Head of caudate nucleus (tissue), 42 donors: ENCODE results near the gene TCF3.
"Not testable (repeated sequence)": the region's sequence is repeated elsewhere in the genome, so short reads cannot be mapped to it uniquely, and the experiment has no call there.

ENCODE experiments used
- DNase-seq, 42 donors: peaks; one replicate each; pipeline versions ENCODE4 v3.0.0 to v3.0.0-alpha.2; 2020 to 2021; ENCODE audit warnings: mixed read lengths in 7 of 42
- intact Hi-C: fragments of 100-400 bp; cut with DNase I; formaldehyde crosslinking; loops from one replicate; pipeline ENCODE4 v1.15.0; 2022

TCF3 gene

GRCh38 chr19:1652471-1653299, at the start of gene TCF3:
TSS of gene TCF3 (minus strand) at chr19:1652615. CDS start at chr19:1650248, 2,367 bp downstream.
- intact Hi-C loops = loop anchor here (2.0 to 5.0 kb wide), 2 partner anchors 45 to 60 kb away; partner anchors contain the start of genes MBD3 and UQCR11
- DNase-seq = peak; percentile 96 to 100 (median 99)

- no peak for DNase-seq
- intact Hi-C loops = no loop called here
These were observed 48.6 kb upstream of the TCF3 start for GRCh38 chr19:1700733-1701663.

DNA sequence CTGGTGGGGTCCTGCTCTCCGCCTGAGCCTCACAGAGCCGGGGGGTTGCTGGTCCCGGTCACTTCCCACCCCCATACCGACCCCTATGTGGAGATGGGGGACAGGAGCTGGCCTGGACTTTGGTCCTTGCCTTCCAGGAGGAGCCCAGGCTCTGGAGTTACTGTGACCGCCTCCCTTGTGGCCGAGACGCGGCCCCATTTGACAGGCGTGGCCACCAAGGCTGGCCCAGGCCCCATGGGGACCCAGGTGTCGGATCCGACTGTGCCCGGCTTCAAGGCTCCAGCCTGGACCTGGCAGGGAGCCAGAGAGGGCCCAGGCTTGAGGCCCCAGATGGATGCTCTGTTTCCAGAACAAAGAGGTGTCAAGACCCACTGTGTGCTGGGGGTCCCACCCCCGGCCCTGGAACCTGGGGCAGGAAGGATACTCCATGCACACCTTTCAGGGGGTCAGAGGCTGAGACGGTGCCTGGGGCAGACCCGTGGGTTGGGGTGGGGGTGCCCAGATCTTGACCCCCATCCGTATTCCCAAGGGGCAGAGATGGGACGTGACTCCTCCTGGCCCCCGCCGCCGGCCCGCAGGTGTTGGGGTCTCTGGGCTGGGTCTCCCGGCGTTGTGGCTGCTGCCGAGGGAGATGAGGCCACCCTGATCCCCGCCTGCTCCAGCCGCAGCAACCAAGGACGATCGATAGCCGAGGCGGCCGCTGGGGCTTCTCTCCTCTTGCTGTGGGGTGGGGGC, 47.8 kb upstream of the TCF3 start:
- DNase-seq = no peak
- intact Hi-C loops = no loop called here

GRCh38 chr19:1699386-1699785, 47.0 kb upstream of the TCF3 start:
- intact Hi-C loops = no loop called here
- no peak for DNase-seq

- no peak for DNase-seq
These were observed 46.2 kb upstream of the TCF3 start for GRCh38 chr19:1698636-1699035.

GRCh38 chr19:1695481-1695880, 43.1 kb upstream of the TCF3 start:
- DNase-seq = not testable (repeated sequence)

More at GRCh38 chr19:1698636-1699035, 46.2 kb upstream of the TCF3 start:
- intact Hi-C loops = no loop called here

DNA sequence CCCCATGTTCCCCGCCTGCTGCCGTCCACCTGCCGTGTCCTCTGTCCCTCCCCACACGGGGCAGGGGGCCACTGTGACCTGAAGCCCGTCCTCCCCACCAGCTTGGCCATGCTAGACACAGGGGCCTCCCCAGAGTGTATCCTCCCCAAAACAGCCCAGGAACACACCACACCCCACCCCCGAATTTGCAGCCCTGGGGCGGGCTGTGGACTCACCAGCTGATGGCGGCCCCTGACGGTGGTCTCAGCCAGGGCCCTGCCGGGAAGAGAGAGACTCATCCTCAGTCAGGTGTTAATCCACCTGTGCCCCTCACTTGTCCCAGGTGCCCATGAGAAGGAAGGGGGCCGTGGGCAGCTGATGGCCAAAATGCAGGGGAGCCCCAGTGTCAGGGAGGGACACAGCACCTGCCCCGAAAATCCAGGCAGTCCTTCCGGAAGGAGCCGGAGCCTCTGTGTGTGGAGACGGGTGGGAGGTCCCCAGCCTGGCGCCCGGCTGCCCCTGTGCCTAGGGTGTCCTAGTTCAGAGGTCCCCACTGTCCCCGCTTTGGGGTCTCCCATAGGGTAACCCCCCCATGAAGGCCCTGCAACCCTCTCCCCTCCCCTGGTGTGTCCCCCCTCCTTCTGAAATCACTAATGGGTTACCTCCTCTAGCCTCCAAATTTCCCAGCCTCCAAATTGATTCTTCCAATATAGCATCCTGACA, 39.3 kb upstream of the TCF3 start:
- no peak for DNase-seq
- intact Hi-C loops = no loop called here

More at GRCh38 chr19:1695481-1695880, 43.1 kb upstream of the TCF3 start:
- intact Hi-C loops = not testable (repeated sequence)

GRCh38 chr19:1690699-1691307, 38.4 kb upstream of the TCF3 start:
- peak in 1 of 42 donors; percentile 36 for DNase-seq
- intact Hi-C loops = no loop called here

DNA sequence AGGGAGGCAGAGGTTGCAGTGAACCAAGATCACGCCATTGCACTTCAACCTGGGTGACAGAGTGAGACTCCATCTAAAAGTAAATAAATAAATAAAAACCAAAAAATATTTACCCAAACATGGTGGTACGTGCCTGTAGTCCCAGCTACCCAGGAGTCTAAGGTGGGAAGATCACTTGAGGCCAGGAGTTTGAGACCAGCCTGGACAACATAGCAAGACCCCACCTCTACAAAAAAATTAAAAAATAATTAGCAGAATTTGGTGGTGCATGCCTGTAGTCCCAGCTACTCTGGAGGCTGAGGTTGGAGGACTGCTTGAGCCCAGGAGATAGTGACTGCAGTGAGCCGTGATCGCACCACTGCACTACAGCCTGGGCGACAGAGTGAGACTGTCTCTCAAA, 33.4 kb upstream of the TCF3 start:
- intact Hi-C loops = not testable (repeated sequence)

DNA sequence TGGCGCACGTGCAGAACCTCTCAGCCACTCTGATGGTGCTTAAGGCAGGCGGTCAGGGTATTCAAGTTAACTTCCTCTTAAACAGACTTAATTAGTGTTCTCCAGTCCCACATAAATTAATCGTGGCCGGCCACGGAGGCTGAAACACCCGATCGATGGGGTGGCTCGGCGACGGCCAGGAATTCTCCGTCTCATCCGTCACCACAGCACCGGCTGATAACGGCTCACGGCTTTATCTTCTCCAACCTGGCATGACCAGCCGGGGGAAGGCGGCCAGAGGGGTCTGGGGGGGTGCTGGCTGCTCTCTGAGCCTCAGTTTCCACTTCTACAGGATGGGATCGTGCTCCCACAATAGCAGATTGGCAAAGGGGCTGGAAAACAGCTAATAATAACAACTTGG, 32.6 kb upstream of the TCF3 start:
- DNase-seq = no peak
- intact Hi-C loops = no loop called here

More for the DNA sequence above, 33.4 kb upstream of the TCF3 start:
- not testable (repeated sequence) for DNase-seq

GRCh38 chr19:1684573-1684912, 32.1 kb upstream of the TCF3 start:
- DNase-seq = no peak
- intact Hi-C loops = no loop called here

DNA sequence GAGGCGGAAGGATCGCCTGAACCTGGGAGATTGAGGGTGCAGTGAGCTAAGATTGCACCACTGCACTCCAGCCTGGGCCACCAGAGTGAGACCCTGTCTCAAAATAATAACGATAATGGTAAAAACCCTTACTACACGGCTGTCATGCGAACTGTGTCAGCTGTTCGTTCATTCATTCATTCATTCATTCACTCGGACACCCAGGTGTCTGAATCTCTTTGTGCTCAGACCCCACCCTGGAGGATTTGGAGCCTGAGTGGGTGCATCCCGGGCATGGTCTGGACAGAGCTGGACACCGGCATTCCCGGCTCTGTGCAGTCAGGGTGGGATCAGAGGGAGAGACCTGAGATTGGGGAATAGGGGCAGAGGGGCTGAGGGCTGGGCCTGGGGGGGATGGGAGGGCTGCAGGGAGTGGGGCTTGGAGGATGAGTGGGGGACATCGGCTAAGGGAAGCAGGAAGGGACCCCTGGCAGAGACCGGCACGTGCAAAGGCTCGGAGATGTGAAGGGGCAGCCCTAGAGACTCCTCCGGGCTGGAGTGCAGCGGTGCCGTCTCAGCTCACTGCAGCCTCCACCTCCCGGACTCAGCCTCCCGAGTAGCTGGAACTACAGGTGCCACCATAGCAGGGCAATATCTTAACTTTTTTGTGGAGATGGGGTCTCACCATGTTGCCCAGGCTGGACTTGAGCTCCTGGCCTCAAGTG, 31.6 kb upstream of the TCF3 start:
- intact Hi-C loops = no loop called here
- DNase-seq = no peak

DNA sequence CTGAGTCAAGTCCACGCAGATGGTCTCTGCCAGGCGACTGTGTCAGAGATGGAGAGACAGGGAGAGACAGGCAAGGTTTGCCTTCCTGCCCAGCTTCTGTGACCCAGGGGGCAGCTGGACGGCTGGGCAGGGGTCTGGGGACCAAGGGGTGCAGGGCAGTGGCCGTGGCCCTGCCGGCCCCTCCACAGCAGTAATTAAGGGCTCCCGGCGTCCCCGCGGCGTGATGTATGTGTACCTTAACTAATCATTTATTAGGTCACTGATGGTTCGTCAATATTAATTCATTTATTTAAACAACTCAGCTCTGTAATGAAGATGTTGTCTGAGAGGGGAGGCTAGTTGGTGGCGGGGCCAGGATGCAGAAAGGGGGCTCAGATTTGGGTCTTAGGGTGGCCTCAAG, 28.6 kb upstream of the TCF3 start:
- intact Hi-C loops = no loop called here
- no peak for DNase-seq

DNA sequence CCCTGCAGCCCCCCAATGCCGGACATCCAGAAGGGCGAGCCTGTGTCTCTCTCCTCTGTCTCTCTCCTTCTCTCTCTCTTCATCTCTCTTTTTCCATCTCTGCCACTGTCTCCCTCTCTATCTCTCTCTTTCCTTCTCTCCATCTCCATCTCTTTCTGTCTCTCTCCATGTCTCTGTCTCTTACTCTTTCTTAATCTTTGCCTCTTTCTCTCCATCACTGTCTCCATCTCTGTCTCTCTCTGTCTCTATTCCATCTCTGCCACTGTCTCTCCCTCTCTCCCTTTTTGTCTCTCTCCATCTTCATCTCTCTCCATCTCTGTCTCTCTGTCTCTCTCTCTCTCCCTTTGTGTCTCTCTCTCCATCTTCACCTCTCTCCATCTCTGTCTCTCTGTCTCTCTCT, 25.7 kb upstream of the TCF3 start:
- intact Hi-C loops = no loop called here
- DNase-seq = no peak

GRCh38 chr19:1676351-1677266, 24.2 kb upstream of the TCF3 start:
- intact Hi-C loops = no loop called here
- no peak for DNase-seq

DNA sequence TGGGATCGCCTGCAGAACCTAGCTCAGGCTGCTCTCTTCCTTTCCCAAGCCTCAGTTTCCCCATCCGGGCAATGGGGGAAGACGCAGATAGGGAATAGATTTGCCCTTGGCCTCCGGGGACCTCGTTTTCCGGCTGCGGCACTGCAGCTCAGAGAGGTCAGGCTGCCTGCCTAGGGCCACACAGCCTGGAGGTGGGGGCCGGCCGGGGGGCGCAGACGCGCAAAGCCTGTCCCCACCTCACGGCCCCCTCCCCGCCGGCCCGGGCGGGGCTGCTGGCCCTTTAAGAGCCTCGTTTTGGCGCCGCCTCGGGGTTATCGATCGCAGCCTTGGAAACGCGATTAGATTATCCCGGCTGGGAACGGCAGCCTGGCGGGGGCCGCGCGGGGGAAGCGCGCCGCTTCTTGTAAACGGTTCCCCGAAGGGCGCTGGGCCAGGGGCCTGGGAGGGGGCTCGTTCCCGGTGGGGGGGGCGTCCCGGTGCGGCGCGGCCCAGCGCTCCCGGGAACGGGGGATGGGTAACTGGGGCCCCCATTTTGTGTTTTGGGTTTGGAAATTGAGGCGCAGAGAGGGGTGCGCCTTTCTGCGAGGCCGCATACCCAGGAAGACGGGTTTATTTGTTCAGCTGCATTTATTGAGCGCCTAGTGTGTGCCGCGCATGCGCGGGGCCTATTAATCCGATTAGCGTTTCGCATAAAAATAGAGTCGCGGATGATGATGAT, 23.4 kb upstream of the TCF3 start:
- DNase-seq = peak in 40 of 42 donors; percentile 15 to 71 (median 48)
- intact Hi-C loops = no loop called here
